Effector memory CD8-positive, alpha-beta T cell (primary cell): ENCODE results near the gene PANK2.
"Not testable (repeated sequence)": the region's sequence is repeated elsewhere in the genome, so short reads cannot be mapped to it uniquely, and the experiment has no call there.

Experiments used
- ATAC-seq: fragments of 150-1000 bp; cut with Tn5 transposase; replicated peaks from 2 replicates; pipeline ENCODE4 v1.10.0; 2021; ENCODE audit warnings: mild to moderate bottlenecking, moderate library complexity
- DNase-seq, 3 experiments: peaks; one replicate each; pipeline ENCODE4 v3.0.0; 2021
- H3K27ac Mint-ChIP-seq, 2 donors: one replicate each; pipeline ENCODE4 v1.8.0; 2022; ENCODE audit warnings: mild to moderate bottlenecking in 2 of 2, mixed read lengths in 2 of 2, moderate library complexity in 2 of 2
- H3K27me3 Mint-ChIP-seq, 2 donors: one replicate each; pipeline ENCODE4 v1.8.0; 2022; ENCODE audit warnings: mixed read lengths in 2 of 2
- H3K36me3 Mint-ChIP-seq: one replicate; pipeline ENCODE4 v1.8.0; 2022; ENCODE audit warnings: mild to moderate bottlenecking, moderate library complexity, mixed read lengths; ENCODE audit not compliant: insufficient read depth
- H3K4me1 Mint-ChIP-seq, 2 donors: one replicate each; pipeline ENCODE4 v1.8.0; 2022; ENCODE audit warnings: low read depth in 2 of 2, mixed read lengths in 2 of 2
- H3K4me3 Mint-ChIP-seq, 2 donors: one replicate each; pipeline ENCODE4 v1.8.0; 2022; ENCODE audit warnings: mild to moderate bottlenecking in 2 of 2, mixed read lengths in 2 of 2, moderate library complexity in 2 of 2
- H3K9me3 Mint-ChIP-seq, 2 donors: one replicate each; pipeline ENCODE4 v1.8.0; 2022; ENCODE audit warnings: mixed read lengths in 2 of 2

Gene PANK2

GRCh38 chr20:3932277-3932676 is 43.1 kb downstream of the PANK2 start:
- peaks cover 26% of the 10 kb centered on the region for H3K36me3 Mint-ChIP-seq
- ATAC-seq (no peak), DNase-seq (no peak)
- H3K27me3 Mint-ChIP-seq = no peaks in the 10 kb centered on the region
- H3K4me3 Mint-ChIP-seq = peak overlapping the region; percentile 85 to 88
- H3K4me1 Mint-ChIP-seq = peaks cover 20% of the 10 kb centered on the region in 2 donors
- H3K9me3 Mint-ChIP-seq = no peaks in the 10 kb centered on the region
- peak overlapping the region; percentile 96 for H3K27ac Mint-ChIP-seq

GRCh38 chr20:3932681-3933080 is 43.5 kb downstream of the PANK2 start:
- peak overlapping the region; percentile 96 for H3K27ac Mint-ChIP-seq
- no peaks in the 10 kb centered on the region for H3K27me3 Mint-ChIP-seq
- peaks cover 20% of the 10 kb centered on the region in 2 donors for H3K4me1 Mint-ChIP-seq
- ATAC-seq (peak; percentile 44), DNase-seq (no peak)
- peak overlapping the region; percentile 85 to 88 for H3K4me3 Mint-ChIP-seq
- peaks cover 26% of the 10 kb centered on the region for H3K36me3 Mint-ChIP-seq
- H3K9me3 Mint-ChIP-seq = no peaks in the 10 kb centered on the region

GRCh38 chr20:3933218-3933617 is 44.0 kb downstream of the PANK2 start:
- peaks cover 26% of the 10 kb centered on the region for H3K36me3 Mint-ChIP-seq
- H3K4me3 Mint-ChIP-seq = peak overlapping the region; percentile 85 to 88
- no peaks in the 10 kb centered on the region for H3K9me3 Mint-ChIP-seq
- DNase-seq (no peak), ATAC-seq (peak; percentile 32)
- H3K27me3 Mint-ChIP-seq = no peaks in the 10 kb centered on the region
- H3K4me1 Mint-ChIP-seq = peaks cover 16 to 17% of the 10 kb centered on the region in 2 donors
- peak overlapping the region; percentile 96 for H3K27ac Mint-ChIP-seq

GRCh38 chr20:3934624-3935023 is 45.4 kb downstream of the PANK2 start:
- peaks cover 22% of the 10 kb centered on the region for H3K36me3 Mint-ChIP-seq
- H3K4me3 Mint-ChIP-seq = no peak overlapping the region
- no peak for DNase-seq
- peak overlapping the region in 1 of 2 donors; percentile 77 for H3K27ac Mint-ChIP-seq
- no peak for ATAC-seq
- H3K27me3 Mint-ChIP-seq = no peaks in the 10 kb centered on the region
- H3K9me3 Mint-ChIP-seq = no peaks in the 10 kb centered on the region
- peaks cover 10 to 15% of the 10 kb centered on the region in 2 donors for H3K4me1 Mint-ChIP-seq

- ATAC-seq (no peak), DNase-seq (no peak)
- Mint-ChIP-seq H3K4me1 (peaks cover 10 to 15% of the 10 kb centered on the region in 2 donors), H3K27ac (peak overlapping the region; percentile 67 to 77), H3K4me3 (no peak overlapping the region), H3K9me3 (no peaks in the 10 kb centered on the region), H3K36me3 (peaks cover 17% of the 10 kb centered on the region), H3K27me3 (no peaks in the 10 kb centered on the region)
Measured at GRCh38 chr20:3935295-3935955, 46.2 kb downstream of the PANK2 start.

- DNase-seq (no peak), ATAC-seq (no peak)
- Mint-ChIP-seq H3K4me1 (peaks cover 10 to 15% of the 10 kb centered on the region in 2 donors), H3K36me3 (peaks cover 12% of the 10 kb centered on the region), H3K27ac (peak overlapping the region in 1 of 2 donors; percentile 67), H3K27me3 (no peaks in the 10 kb centered on the region), H3K4me3 (no peak overlapping the region), H3K9me3 (no peaks in the 10 kb centered on the region)
Measured at GRCh38 chr20:3935956-3936340, 46.8 kb downstream of the PANK2 start.

- Mint-ChIP-seq H3K27me3 (no peaks in the 10 kb centered on the region), H3K36me3 (peaks cover 10% of the 10 kb centered on the region), H3K9me3 (no peaks in the 10 kb centered on the region), H3K4me3 (no peak overlapping the region), H3K4me1 (peaks cover 8 to 18% of the 10 kb centered on the region in 2 donors), H3K27ac (no peak overlapping the region)
- DNase-seq = no peak
- ATAC-seq = no peak
Measured at GRCh38 chr20:3937618-3938017, 48.4 kb downstream of the PANK2 start.

- no peak overlapping the region for H3K27ac Mint-ChIP-seq
- H3K9me3 Mint-ChIP-seq = no peaks in the 10 kb centered on the region
- peaks cover 3% of the 10 kb centered on the region for H3K36me3 Mint-ChIP-seq
- no peak overlapping the region for H3K4me3 Mint-ChIP-seq
- ATAC-seq (no peak), DNase-seq (no peak)
- H3K27me3 Mint-ChIP-seq = no peaks in the 10 kb centered on the region
- H3K4me1 Mint-ChIP-seq = peaks cover 0 to 6% of the 10 kb centered on the region in 2 donors
Measured at GRCh38 chr20:3940905-3941304, 51.7 kb downstream of the PANK2 start.

GRCh38 chr20:3946666-3947065 is 57.5 kb downstream of the PANK2 start:
- H3K27me3 Mint-ChIP-seq, DNase-seq, H3K36me3 Mint-ChIP-seq, H3K27ac Mint-ChIP-seq, H3K4me1 Mint-ChIP-seq, ATAC-seq, H3K4me3 Mint-ChIP-seq, H3K9me3 Mint-ChIP-seq: not testable (repeated sequence)

- Mint-ChIP-seq H3K27me3 (no peaks in the 10 kb centered on the region), H3K36me3 (peaks cover 10% of the 10 kb centered on the region), H3K9me3 (no peaks in the 10 kb centered on the region), H3K4me3 (no peak overlapping the region), H3K27ac (peak overlapping the region in 1 of 2 donors; percentile 57), H3K4me1 (no peaks in the 10 kb centered on the region)
- ATAC-seq (no peak), DNase-seq (no peak)
Measured at GRCh38 chr20:3964719-3965118, 75.5 kb downstream of the PANK2 start.

- Mint-ChIP-seq H3K36me3 (peaks cover 4% of the 10 kb centered on the region), H3K4me3 (no peak overlapping the region), H3K27ac (no peak overlapping the region), H3K9me3 (no peaks in the 10 kb centered on the region), H3K4me1 (no peaks in the 10 kb centered on the region), H3K27me3 (no peaks in the 10 kb centered on the region)
- ATAC-seq = no peak
- no peak for DNase-seq
Measured at GRCh38 chr20:3966571-3966970, 77.4 kb downstream of the PANK2 start.

- H3K4me3 Mint-ChIP-seq = no peak overlapping the region
- H3K36me3 Mint-ChIP-seq = peaks cover 3% of the 10 kb centered on the region
- H3K27ac Mint-ChIP-seq = peak overlapping the region in 1 of 2 donors; percentile 68
- no peaks in the 10 kb centered on the region for H3K27me3 Mint-ChIP-seq
- H3K4me1 Mint-ChIP-seq = no peaks in the 10 kb centered on the region
- H3K9me3 Mint-ChIP-seq = no peaks in the 10 kb centered on the region
- no peak for DNase-seq
- no peak for ATAC-seq
Measured at GRCh38 chr20:3970016-3970415, 80.8 kb downstream of the PANK2 start.

GRCh38 chr20:3971145-3971544 is 82.0 kb downstream of the PANK2 start:
- Mint-ChIP-seq H3K27me3 (no peaks in the 10 kb centered on the region), H3K27ac (no peak overlapping the region), H3K4me3 (no peak overlapping the region), H3K4me1 (no peaks in the 10 kb centered on the region), H3K9me3 (no peaks in the 10 kb centered on the region), H3K36me3 (peaks cover 3% of the 10 kb centered on the region)
- DNase-seq (no peak), ATAC-seq (no peak)

GRCh38 chr20:3972161-3972560 is 83.0 kb downstream of the PANK2 start:
- no peaks in the 10 kb centered on the region for H3K4me1 Mint-ChIP-seq
- H3K27ac Mint-ChIP-seq = no peak overlapping the region
- peaks cover 3% of the 10 kb centered on the region for H3K36me3 Mint-ChIP-seq

More at GRCh38 chr20:3972161-3972560, 83.0 kb downstream of the PANK2 start:
- ATAC-seq (no peak), DNase-seq (no peak)
- Mint-ChIP-seq H3K4me3 (no peak overlapping the region), H3K27me3 (no peaks in the 10 kb centered on the region), H3K9me3 (no peaks in the 10 kb centered on the region)
